ENCODE measurements around the gene TRAF1. TPM values are rescaled to one million over a fixed set of nuclear protein-coding genes. Genes with fewer than 3 reads are reported as not detected.

The TRAF1 gene
- total RNA-seq, 4 donors from 2014 or later = 5.7 to 7.8 (median 6.6) TPM

GRCh38 chr9:120956862-120957261 lies 30.3 kb upstream of the TRAF1 start:
- intact Hi-C loops (cut with DNase I) = no loop called here
- Histone ChIP-seq H3K27me3 (no peaks in the 10 kb centered on the region), H3K27ac (no peak overlapping the region), H3K9me3 (no peaks in the 10 kb centered on the region), H3K4me1 (peaks cover 5 to 8% of the 10 kb centered on the region in 2 donors), H3K36me3 (no peaks in the 10 kb centered on the region), H3K4me3 (replicated peaks in 1 of 3) (no peak overlapping the region)
- TF ChIP-seq, protein P1, sequence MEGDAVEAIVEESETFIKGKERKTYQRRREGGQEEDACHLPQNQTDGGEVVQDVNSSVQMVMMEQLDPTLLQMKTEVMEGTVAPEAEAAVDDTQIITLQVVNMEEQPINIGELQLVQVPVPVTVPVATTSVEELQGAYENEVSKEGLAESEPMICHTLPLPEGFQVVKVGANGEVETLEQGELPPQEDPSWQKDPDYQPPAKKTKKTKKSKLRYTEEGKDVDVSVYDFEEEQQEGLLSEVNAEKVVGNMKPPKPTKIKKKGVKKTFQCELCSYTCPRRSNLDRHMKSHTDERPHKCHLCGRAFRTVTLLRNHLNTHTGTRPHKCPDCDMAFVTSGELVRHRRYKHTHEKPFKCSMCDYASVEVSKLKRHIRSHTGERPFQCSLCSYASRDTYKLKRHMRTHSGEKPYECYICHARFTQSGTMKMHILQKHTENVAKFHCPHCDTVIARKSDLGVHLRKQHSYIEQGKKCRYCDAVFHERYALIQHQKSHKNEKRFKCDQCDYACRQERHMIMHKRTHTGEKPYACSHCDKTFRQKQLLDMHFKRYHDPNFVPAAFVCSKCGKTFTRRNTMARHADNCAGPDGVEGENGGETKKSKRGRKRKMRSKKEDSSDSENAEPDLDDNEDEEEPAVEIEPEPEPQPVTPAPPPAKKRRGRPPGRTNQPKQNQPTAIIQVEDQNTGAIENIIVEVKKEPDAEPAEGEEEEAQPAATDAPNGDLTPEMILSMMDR (IDR thresholded peaks at IDR 0.05) = no peak
- TF ChIP-seq POLR2A (IDR thresholded peaks at IDR 0.05) = no peak
- DNase-seq = no peak
- 80 to 97% methylated on average over 3 of the region's 3 CpGs for WGBS, 2 donors

- Histone ChIP-seq H3K27me3 (no peaks in the 10 kb centered on the region), H3K4me1 (peaks cover 5 to 8% of the 10 kb centered on the region in 2 donors), H3K4me3 (replicated peaks in 1 of 3) (no peak overlapping the region), H3K27ac (peak overlapping the region in 2 of 3 donors; percentile 11 to 55), H3K9me3 (no peaks in the 10 kb centered on the region), H3K36me3 (no peaks in the 10 kb centered on the region)
- no peak for DNase-seq
- intact Hi-C loops (cut with DNase I) = no loop called here
- 89 to 90% methylated on average over 9 of the region's 9 CpGs for WGBS, 2 donors
- TF ChIP-seq, protein P1 (IDR thresholded peaks at IDR 0.05) = no peak
- no peak for TF ChIP-seq POLR2A (IDR thresholded peaks at IDR 0.05)
Observed at GRCh38 chr9:120951960-120952618, 25.5 kb upstream of the TRAF1 start.

DNA sequence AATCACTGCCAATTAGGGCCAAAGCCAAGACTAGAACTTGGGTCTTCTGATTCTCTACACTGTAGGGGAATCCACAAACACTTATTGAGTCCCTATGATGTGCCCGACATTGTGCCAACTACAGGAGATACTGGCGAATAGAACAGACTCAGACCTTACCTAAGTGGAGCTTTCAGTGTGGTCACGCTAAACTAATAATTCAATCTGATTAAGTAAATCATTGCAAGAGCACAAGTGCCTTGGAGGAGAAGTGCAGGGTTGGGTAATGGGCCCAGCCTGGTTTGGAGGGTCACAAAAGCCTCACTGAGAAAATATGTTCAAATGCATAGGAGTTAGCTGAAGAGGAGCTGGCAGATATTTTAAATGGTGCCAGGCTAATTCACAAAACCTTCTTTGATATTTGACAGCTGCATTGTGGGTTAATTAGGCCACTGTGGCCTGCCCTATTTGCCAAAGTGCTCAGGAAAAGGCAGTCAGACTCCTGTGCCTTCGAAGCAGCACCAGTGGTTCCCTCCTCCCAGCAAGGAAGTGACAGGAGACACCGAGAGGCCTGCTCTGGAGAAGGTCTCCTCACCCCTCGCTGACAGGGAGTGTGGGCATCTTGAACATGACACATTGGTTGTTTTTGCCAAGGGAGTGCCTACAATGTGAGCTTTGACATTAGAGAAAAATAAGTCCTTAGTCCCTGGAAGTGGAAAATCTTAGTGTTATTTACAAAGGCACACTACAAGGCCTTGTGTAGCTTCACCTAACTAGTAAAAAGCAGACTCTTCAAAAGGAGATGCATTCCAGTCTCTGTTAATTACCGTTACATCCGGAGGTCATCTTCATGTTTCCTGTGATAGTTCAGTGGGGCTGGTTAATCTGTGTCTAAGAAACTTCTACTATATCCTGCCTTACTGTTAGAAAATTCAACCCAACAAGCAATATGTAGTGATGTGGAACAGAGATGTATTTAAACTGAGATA lies 24.1 kb upstream of the TRAF1 start:
- DNase-seq = no peak
- Histone ChIP-seq H3K36me3 (no peaks in the 10 kb centered on the region), H3K27ac (no peak overlapping the region), H3K9me3 (no peaks in the 10 kb centered on the region), H3K4me1 (peaks cover 5 to 8% of the 10 kb centered on the region in 2 donors), H3K4me3 (replicated peaks in 1 of 3) (no peak overlapping the region), H3K27me3 (no peaks in the 10 kb centered on the region)
- TF ChIP-seq POLR2A (IDR thresholded peaks at IDR 0.05) = no peak
- TF ChIP-seq, protein P1 (IDR thresholded peaks at IDR 0.05) = no peak
- intact Hi-C loops (cut with DNase I) = no loop called here
- WGBS, 2 donors = 80 to 81% methylated on average over 8 of the region's 8 CpGs

- 74 to 90% methylated on average over 2 of the region's 2 CpGs for WGBS, 2 donors
- TF ChIP-seq POLR2A (IDR thresholded peaks at IDR 0.05) = no peak
- TF ChIP-seq, protein P1 (IDR thresholded peaks at IDR 0.05) = no peak
- no peak for DNase-seq
- Histone ChIP-seq H3K4me1 (peaks cover 5 to 8% of the 10 kb centered on the region in 2 donors), H3K27me3 (no peaks in the 10 kb centered on the region), H3K4me3 (replicated peaks in 1 of 3) (no peak overlapping the region), H3K36me3 (no peaks in the 10 kb centered on the region), H3K9me3 (no peaks in the 10 kb centered on the region), H3K27ac (no peak overlapping the region)
- intact Hi-C loops (cut with DNase I) = no loop called here
Observed at GRCh38 chr9:120949290-120949689, 22.7 kb upstream of the TRAF1 start.

GRCh38 chr9:120948824-120949223 lies 22.2 kb upstream of the TRAF1 start:
- WGBS, 2 donors = 100% methylated on average over 1 of the region's 1 CpG
- H3K9me3 ChIP-seq = no peaks in the 10 kb centered on the region
- H3K27me3 ChIP-seq = no peaks in the 10 kb centered on the region
- no peak overlapping the region for H3K4me3 ChIP-seq (replicated peaks in 1 of 3)
- H3K4me1 ChIP-seq = peaks cover 5 to 8% of the 10 kb centered on the region in 2 donors
- H3K27ac ChIP-seq = no peak overlapping the region
- DNase-seq = no peak
- H3K36me3 ChIP-seq = no peaks in the 10 kb centered on the region
- TF ChIP-seq POLR2A (IDR thresholded peaks at IDR 0.05) = no peak
- TF ChIP-seq, protein P1 (IDR thresholded peaks at IDR 0.05) = no peak
- intact Hi-C loops (cut with DNase I) = no loop called here
